GM21526 (cell line): ENCODE results near the gene MED13L.

Experiments used
- ATAC-seq: cut with Tn5 transposase; IDR thresholded peaks from one replicate; pipeline ENCODE4 v1.9.1; 2021; ENCODE audit warnings: moderate library complexity; ENCODE audit not compliant: unreplicated experiment, low FRiP score

Gene MED13L

GRCh38 chr12:116188581-116188980 is 88.9 kb downstream of the MED13L start:
- no peak for ATAC-seq

- no peak for ATAC-seq
Observed at GRCh38 chr12:116187151-116187511, 90.4 kb downstream of the MED13L start.

GRCh38 chr12:116186482-116187150 is 90.9 kb downstream of the MED13L start:
- no peak for ATAC-seq

- ATAC-seq: no peak
Observed at GRCh38 chr12:116184763-116185162, 92.7 kb downstream of the MED13L start.

- no peak for ATAC-seq
Observed at GRCh38 chr12:116183741-116184141, 93.8 kb downstream of the MED13L start.

- ATAC-seq: no peak
Observed at GRCh38 chr12:116182359-116183063, 95.0 kb downstream of the MED13L start.

GRCh38 chr12:116180448-116180847 is 97.0 kb downstream of the MED13L start:
- no peak for ATAC-seq

- ATAC-seq: no peak
Observed at GRCh38 chr12:116179384-116179783, 98.1 kb downstream of the MED13L start.

GRCh38 chr12:116177017-116177416 is 100.5 kb downstream of the MED13L start:
- ATAC-seq: no peak

GRCh38 chr12:116174904-116175303 is 102.6 kb downstream of the MED13L start:
- ATAC-seq: no peak

GRCh38 chr12:116174006-116174405 is 103.5 kb downstream of the MED13L start:
- ATAC-seq: no peak

GRCh38 chr12:116172224-116172849 is 105.2 kb downstream of the MED13L start:
- peak; percentile 80 for ATAC-seq

- no peak for ATAC-seq
Observed at GRCh38 chr12:116171549-116171948, 105.9 kb downstream of the MED13L start.

GRCh38 chr12:116169071-116169470 is 108.4 kb downstream of the MED13L start:
- no peak for ATAC-seq

- ATAC-seq: no peak
Observed at GRCh38 chr12:116166306-116166705, 111.2 kb downstream of the MED13L start.

- ATAC-seq: no peak
Observed at GRCh38 chr12:116165036-116165425, 112.5 kb downstream of the MED13L start.

- no peak for ATAC-seq
Observed at GRCh38 chr12:116164250-116165035, 113.0 kb downstream of the MED13L start.

GRCh38 chr12:116162071-116162470 is 115.4 kb downstream of the MED13L start:
- ATAC-seq: no peak

GRCh38 chr12:116161588-116161987 is 115.9 kb downstream of the MED13L start:
- ATAC-seq: no peak

GRCh38 chr12:116160883-116161458 is 116.5 kb downstream of the MED13L start:
- ATAC-seq: no peak

GRCh38 chr12:116160231-116160630 is 117.3 kb downstream of the MED13L start:
- ATAC-seq: no peak
